ENCODE measurements around the gene NHSL2.

- TF ChIP-seq CTCF (IDR thresholded peaks at IDR 0.05; ENCODE audit: low read depth, low read length) (no peak), POLR2A (IDR thresholded peaks at IDR 0.05; ENCODE audit: extremely low read depth, insufficient read length) (peak; percentile 53), MYC (IDR thresholded peaks at IDR 0.05; ENCODE audit: low read depth, low read length) (peak; percentile 45; the same call in 1 of the 2 replicates), MAX (IDR thresholded peaks at IDR 0.05; ENCODE audit: low read depth, low read length) (peak; percentile 72)
Observed at GRCh38 chrX:72181178-72182125, 270.8 kb downstream of the NHSL2 start, which contains the start of gene PIN4.

Measured in NB4 (cell line).